Esophagus squamous epithelium (tissue), 4 donors: ENCODE data around the gene DUSP16.

Experiments used
- POLR2A ChIP-seq, 4 donors: fragments of 450-650 bp; IDR thresholded peaks; one replicate each; pipeline ENCODE4 v1.6.1; 2017; ENCODE audit warnings: antibody characterized with exemption in 4 of 4, mild to moderate bottlenecking in 4 of 4, moderate library complexity in 3 of 4
- TF ChIP-seq, protein P1 (sequence below), 6 experiments: fragments of 450-650 bp in 4 of 6; fragments of 200-600 bp in 2 of 6; sonication (generic) in 2 of 6; IDR thresholded peaks; one replicate each; pipeline ENCODE4 v1.5.1; 2016 to 2019; ENCODE audit warnings: antibody characterized with exemption in 6 of 6, mild to moderate bottlenecking in 4 of 6, moderate library complexity in 4 of 6

- TF ChIP-seq, protein P1, sequence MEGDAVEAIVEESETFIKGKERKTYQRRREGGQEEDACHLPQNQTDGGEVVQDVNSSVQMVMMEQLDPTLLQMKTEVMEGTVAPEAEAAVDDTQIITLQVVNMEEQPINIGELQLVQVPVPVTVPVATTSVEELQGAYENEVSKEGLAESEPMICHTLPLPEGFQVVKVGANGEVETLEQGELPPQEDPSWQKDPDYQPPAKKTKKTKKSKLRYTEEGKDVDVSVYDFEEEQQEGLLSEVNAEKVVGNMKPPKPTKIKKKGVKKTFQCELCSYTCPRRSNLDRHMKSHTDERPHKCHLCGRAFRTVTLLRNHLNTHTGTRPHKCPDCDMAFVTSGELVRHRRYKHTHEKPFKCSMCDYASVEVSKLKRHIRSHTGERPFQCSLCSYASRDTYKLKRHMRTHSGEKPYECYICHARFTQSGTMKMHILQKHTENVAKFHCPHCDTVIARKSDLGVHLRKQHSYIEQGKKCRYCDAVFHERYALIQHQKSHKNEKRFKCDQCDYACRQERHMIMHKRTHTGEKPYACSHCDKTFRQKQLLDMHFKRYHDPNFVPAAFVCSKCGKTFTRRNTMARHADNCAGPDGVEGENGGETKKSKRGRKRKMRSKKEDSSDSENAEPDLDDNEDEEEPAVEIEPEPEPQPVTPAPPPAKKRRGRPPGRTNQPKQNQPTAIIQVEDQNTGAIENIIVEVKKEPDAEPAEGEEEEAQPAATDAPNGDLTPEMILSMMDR (IDR thresholded peaks at IDR 0.05): no peak
- TF ChIP-seq POLR2A (IDR thresholded peaks at IDR 0.05): no peak
Measured at GRCh38 chr12:12470751-12471306, 91.8 kb downstream of the DUSP16 start.
